Vagina (tissue), 2 donors: Measurements from ENCODE around the gene C22orf39. TPM values are rescaled to one million over a fixed set of nuclear protein-coding genes. Genes with fewer than 3 reads are reported as not detected.

Experiments
- DNase-seq, 2 donors: peaks; one replicate each; pipeline ENCODE4 v3.0.0-alpha.2; 2017; ENCODE audit errors: extremely low spot score in 2 of 2
- H3K27ac ChIP-seq: fragments of 200-600 bp; sonication (generic); one replicate; pipeline ENCODE4 v1.5.1; 2019
- H3K27me3 ChIP-seq: fragments of 200-600 bp; sonication (generic); one replicate; pipeline ENCODE4 v1.5.1; 2019
- H3K36me3 ChIP-seq, 2 donors: fragments of 200-600 bp; sonication (generic); one replicate each; pipeline ENCODE4 v1.5.1; 2017 to 2019
- H3K4me1 ChIP-seq: fragments of 200-600 bp; sonication (generic); one replicate; pipeline ENCODE4 v1.5.1; 2019
- H3K4me3 ChIP-seq, 2 donors: fragments of 200-600 bp; sonication (generic); 1 replicate in 1 of 2; 2 replicates in 1 of 2; pipeline ENCODE4 v1.5.1; 2016 to 2019
- H3K9me3 ChIP-seq: fragments of 200-600 bp; sonication (generic); one replicate; pipeline ENCODE4 v1.5.1; 2019
- CTCF ChIP-seq, 3 experiments: fragments of 450-650 bp in 2 of 3; fragments of 200-600 bp in 1 of 3; sonication (generic) in 1 of 3; IDR thresholded peaks; one replicate each; pipeline ENCODE4 v1.5.1; 2017 to 2019; ENCODE audit warnings: antibody characterized with exemption in 3 of 3, mild to moderate bottlenecking in 2 of 3, moderate library complexity in 2 of 3
- POLR2A ChIP-seq, 2 donors: fragments of 450-650 bp; IDR thresholded peaks; one replicate each; pipeline ENCODE4 v1.6.1; 2017; ENCODE audit warnings: antibody characterized with exemption in 2 of 2, mild to moderate bottlenecking in 2 of 2, moderate library complexity in 2 of 2
- POLR2AphosphoS5 ChIP-seq, 2 donors: sonication (generic); formaldehyde crosslinking; IDR thresholded peaks; one replicate each; pipeline ENCODE4 v1.9.0; 2017; ENCODE audit warnings: antibody characterized with exemption in 2 of 2, mild to moderate bottlenecking in 2 of 2, low read depth in 1 of 2; ENCODE audit not compliant: insufficient read depth in 1 of 2
- intact Hi-C: fragments of 100-400 bp; cut with DNase I; formaldehyde crosslinking; loops from one replicate; pipeline ENCODE4 v1.15.1; 2023
- total RNA-seq: library from RNA; depleted of rRNA; stranded (reverse); fragments of >200 nt; gene quantifications from one replicate; pipeline ENCODE4 v1.2.3, GENCODE V29; 2016

The C22orf39 gene
- total RNA-seq, 1 donor from 2014 or later: 46.9 TPM

GRCh38 chr22:19455585-19456370 lies 8.3 kb upstream of the C22orf39 start:
- Histone ChIP-seq H3K36me3 (peaks cover 0 to 68% of the 10 kb centered on the region in 2 donors), H3K4me1 (no peaks in the 10 kb centered on the region), H3K9me3 (no peaks in the 10 kb centered on the region), H3K27ac (no peak overlapping the region), H3K27me3 (no peaks in the 10 kb centered on the region), H3K4me3 (no peak overlapping the region)
- intact Hi-C loops: no loop called here
- no peak for DNase-seq
- TF ChIP-seq POLR2A (IDR thresholded peaks at IDR 0.05) (no peak), CTCF (IDR thresholded peaks at IDR 0.05) (no peak), POLR2AphosphoS5 (IDR thresholded peaks at IDR 0.05; ENCODE audit: insufficient read depth in 1 of 2, low read depth in 1 of 2) (no peak)

- Histone ChIP-seq H3K4me3 (no peak overlapping the region), H3K27me3 (no peaks in the 10 kb centered on the region), H3K9me3 (no peaks in the 10 kb centered on the region), H3K36me3 (peaks cover 0 to 72% of the 10 kb centered on the region in 2 donors), H3K4me1 (no peaks in the 10 kb centered on the region), H3K27ac (no peak overlapping the region)
- intact Hi-C loops: no loop called here
- no peak for TF ChIP-seq POLR2AphosphoS5 (IDR thresholded peaks at IDR 0.05; ENCODE audit: insufficient read depth in 1 of 2, low read depth in 1 of 2)
- TF ChIP-seq CTCF (IDR thresholded peaks at IDR 0.05): no peak
- no peak for TF ChIP-seq POLR2A (IDR thresholded peaks at IDR 0.05)
- DNase-seq: no peak
These were observed 7.5 kb upstream of the C22orf39 start for GRCh38 chr22:19455033-19455432.

GRCh38 chr22:19454156-19454555 lies 6.6 kb upstream of the C22orf39 start:
- TF ChIP-seq POLR2AphosphoS5 (IDR thresholded peaks at IDR 0.05; ENCODE audit: insufficient read depth in 1 of 2, low read depth in 1 of 2): no peak
- TF ChIP-seq CTCF (IDR thresholded peaks at IDR 0.05): no peak
- no peak for TF ChIP-seq POLR2A (IDR thresholded peaks at IDR 0.05)

GRCh38 chr22:19453718-19454117 lies 6.2 kb upstream of the C22orf39 start:
- no peak overlapping the region for H3K27ac ChIP-seq
- peaks cover 0 to 72% of the 10 kb centered on the region in 2 donors for H3K36me3 ChIP-seq
- TF ChIP-seq POLR2AphosphoS5 (IDR thresholded peaks at IDR 0.05; ENCODE audit: insufficient read depth in 1 of 2, low read depth in 1 of 2) (no peak), CTCF (IDR thresholded peaks at IDR 0.05) (no peak), POLR2A (IDR thresholded peaks at IDR 0.05) (no peak)
- no peaks in the 10 kb centered on the region for H3K9me3 ChIP-seq
- no peak overlapping the region for H3K4me3 ChIP-seq
- H3K27me3 ChIP-seq: no peaks in the 10 kb centered on the region
- peaks cover 3% of the 10 kb centered on the region for H3K4me1 ChIP-seq
- intact Hi-C loops: no loop called here
- no peak for DNase-seq

More at GRCh38 chr22:19454156-19454555, 6.6 kb upstream of the C22orf39 start:
- Histone ChIP-seq H3K4me1 (no peaks in the 10 kb centered on the region), H3K27ac (no peak overlapping the region), H3K27me3 (no peaks in the 10 kb centered on the region), H3K36me3 (peaks cover 0 to 72% of the 10 kb centered on the region in 2 donors), H3K4me3 (no peak overlapping the region), H3K9me3 (no peaks in the 10 kb centered on the region)
- DNase-seq: no peak
- intact Hi-C loops: no loop called here

- TF ChIP-seq POLR2A (IDR thresholded peaks at IDR 0.05): no peak
- no peak for TF ChIP-seq POLR2AphosphoS5 (IDR thresholded peaks at IDR 0.05; ENCODE audit: insufficient read depth in 1 of 2, low read depth in 1 of 2)
- TF ChIP-seq CTCF (IDR thresholded peaks at IDR 0.05): no peak
- H3K4me3 ChIP-seq: no peak overlapping the region
- H3K27me3 ChIP-seq: no peaks in the 10 kb centered on the region
- no peaks in the 10 kb centered on the region for H3K9me3 ChIP-seq
- H3K4me1 ChIP-seq: peaks cover 15% of the 10 kb centered on the region
- peaks cover 0 to 58% of the 10 kb centered on the region in 2 donors for H3K36me3 ChIP-seq
- no peak for DNase-seq
- no peak overlapping the region for H3K27ac ChIP-seq
- intact Hi-C loops: no loop called here
These were observed 4.1 kb upstream of the C22orf39 start for GRCh38 chr22:19451570-19451969.
